Brain microvascular endothelial cell (primary cell): ENCODE measurements around the gene PRKN.

Experiments
- DNase-seq: peaks from one replicate; pipeline ENCODE4 v3.0.0-alpha.2; 2020
- H3K27ac ChIP-seq: fragments of 250-450 bp; sonication (Bioruptor Pico); 2 replicates; pipeline ENCODE4 v1.5.1; 2020; ENCODE audit warnings: mild to moderate bottlenecking, moderate library complexity
- H3K27me3 ChIP-seq: fragments of 250-450 bp; sonication (Bioruptor Pico); replicated peaks from 2 replicates; pipeline ENCODE4 v1.5.1; 2020; ENCODE audit warnings: mild to moderate bottlenecking
- H3K36me3 ChIP-seq: fragments of 250-450 bp; sonication (Bioruptor Pico); replicated peaks from 2 replicates; pipeline ENCODE4 v1.5.1; 2020; ENCODE audit warnings: mild to moderate bottlenecking
- H3K4me3 ChIP-seq: 2 replicates; pipeline ENCODE4 v1.5.1; 2011; ENCODE audit warnings: low read depth, mild to moderate bottlenecking, control low read depth, low read length, moderate library complexity
- in situ Hi-C: cut with HindIII; loops from 2 replicates; pipeline ENCODE4 v1.10.0; 2017; ENCODE audit warnings: low sequenced_read_pairs, low pct_ligation_motif_present
- TF ChIP-seq, protein P1 (sequence below): IDR thresholded peaks from 2 replicates; pipeline ENCODE4 v1.5.1; 2011; ENCODE audit warnings: low read depth, mild to moderate bottlenecking, moderate library complexity, low read length, control low read depth, inconsistent platforms; ENCODE audit errors: missing control alignments

Gene PRKN

DNA sequence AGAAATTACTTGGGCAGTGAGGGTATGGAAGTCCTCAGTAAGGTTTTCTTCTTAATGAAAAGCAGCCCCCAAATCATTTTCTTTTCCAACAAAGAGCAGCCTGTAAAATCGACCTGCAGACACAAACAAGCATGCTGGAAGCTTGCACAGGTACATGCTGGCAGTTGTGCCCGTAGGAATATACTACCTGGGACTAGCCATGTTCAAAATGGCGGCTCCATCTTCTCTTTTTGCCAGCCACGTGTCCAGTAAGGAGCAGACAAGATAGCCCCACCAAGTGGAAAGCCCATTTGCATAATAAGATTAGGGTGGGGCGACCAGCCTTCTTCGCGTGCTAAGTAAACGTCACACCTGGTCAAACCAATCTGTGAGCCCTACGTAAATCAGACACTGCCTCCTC, 1194.3 kb downstream of the PRKN start:
- H3K27me3 ChIP-seq = no peaks in the 10 kb centered on the region
- TF ChIP-seq, protein P1, sequence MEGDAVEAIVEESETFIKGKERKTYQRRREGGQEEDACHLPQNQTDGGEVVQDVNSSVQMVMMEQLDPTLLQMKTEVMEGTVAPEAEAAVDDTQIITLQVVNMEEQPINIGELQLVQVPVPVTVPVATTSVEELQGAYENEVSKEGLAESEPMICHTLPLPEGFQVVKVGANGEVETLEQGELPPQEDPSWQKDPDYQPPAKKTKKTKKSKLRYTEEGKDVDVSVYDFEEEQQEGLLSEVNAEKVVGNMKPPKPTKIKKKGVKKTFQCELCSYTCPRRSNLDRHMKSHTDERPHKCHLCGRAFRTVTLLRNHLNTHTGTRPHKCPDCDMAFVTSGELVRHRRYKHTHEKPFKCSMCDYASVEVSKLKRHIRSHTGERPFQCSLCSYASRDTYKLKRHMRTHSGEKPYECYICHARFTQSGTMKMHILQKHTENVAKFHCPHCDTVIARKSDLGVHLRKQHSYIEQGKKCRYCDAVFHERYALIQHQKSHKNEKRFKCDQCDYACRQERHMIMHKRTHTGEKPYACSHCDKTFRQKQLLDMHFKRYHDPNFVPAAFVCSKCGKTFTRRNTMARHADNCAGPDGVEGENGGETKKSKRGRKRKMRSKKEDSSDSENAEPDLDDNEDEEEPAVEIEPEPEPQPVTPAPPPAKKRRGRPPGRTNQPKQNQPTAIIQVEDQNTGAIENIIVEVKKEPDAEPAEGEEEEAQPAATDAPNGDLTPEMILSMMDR = no peak
- DNase-seq = no peak
- no peaks in the 10 kb centered on the region for H3K36me3 ChIP-seq
- no peak overlapping the region for H3K4me3 ChIP-seq
- no peak overlapping the region for H3K27ac ChIP-seq
- in situ Hi-C loops = no loop called here

DNA sequence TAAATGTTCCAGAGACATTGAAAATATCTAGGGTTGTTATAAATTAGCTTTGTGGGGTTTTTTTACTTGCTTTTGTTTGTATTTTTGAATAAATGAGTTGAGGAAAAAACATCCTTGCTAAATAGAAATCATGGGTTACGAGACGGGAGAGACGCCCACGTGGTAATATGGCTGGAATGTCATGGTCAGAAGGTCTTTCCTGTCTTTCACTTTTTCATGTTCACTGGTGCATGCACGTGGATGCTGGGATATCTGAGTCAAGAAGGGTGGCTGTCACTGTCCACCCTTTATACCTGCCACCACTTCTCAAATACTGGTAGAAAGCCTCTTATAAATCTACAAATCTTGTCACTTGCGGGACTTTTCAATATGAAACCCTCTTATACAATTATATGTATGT, 1195.0 kb downstream of the PRKN start:
- TF ChIP-seq, protein P1 = no peak
- Histone ChIP-seq H3K27ac (no peak overlapping the region), H3K27me3 (no peaks in the 10 kb centered on the region), H3K36me3 (no peaks in the 10 kb centered on the region), H3K4me3 (no peak overlapping the region)
- in situ Hi-C loops = no loop called here
- no peak for DNase-seq

DNA sequence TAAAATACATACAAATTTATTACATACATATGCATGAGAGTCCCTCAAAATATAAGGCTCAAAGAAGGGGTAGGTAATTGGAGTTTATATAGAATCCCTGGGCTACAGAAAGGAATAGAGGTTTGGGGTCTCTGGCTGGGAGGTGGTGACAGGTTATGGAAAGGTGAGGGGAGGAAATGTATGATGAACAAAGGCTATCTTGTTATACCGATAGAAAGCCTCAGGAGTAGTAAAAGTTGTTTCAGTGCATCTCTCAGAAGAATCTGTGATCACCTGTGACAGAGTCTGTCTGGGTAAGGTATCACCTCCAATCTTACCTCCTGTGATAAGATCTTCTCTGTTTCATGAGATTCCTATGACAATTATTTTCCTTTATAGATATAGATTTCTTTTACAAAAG, 1200.8 kb downstream of the PRKN start:
- in situ Hi-C loops = no loop called here
- Histone ChIP-seq H3K27me3 (no peaks in the 10 kb centered on the region), H3K27ac (no peak overlapping the region), H3K36me3 (no peaks in the 10 kb centered on the region), H3K4me3 (no peak overlapping the region)
- TF ChIP-seq, protein P1 = no peak
- DNase-seq = no peak

DNA sequence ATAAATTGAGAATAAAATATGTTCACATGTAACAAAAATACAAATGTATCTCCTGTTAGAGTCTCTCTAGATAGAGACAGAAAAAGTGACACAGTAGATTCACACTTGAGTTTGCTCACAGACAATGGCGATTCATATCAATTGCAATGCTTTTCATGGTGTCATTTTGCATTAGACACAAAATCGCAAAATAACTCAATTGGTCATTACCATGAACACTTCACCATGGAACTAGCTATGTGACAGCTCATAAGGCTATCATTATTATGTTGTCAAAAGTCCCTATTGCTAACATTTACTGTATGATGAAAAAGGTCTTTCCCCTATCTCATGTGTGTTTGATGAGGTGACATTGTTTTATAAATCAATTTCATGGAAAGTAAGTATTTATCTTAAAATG, 1204.2 kb downstream of the PRKN start:
- DNase-seq = no peak
- Histone ChIP-seq H3K27ac (no peak overlapping the region), H3K27me3 (no peaks in the 10 kb centered on the region), H3K4me3 (no peak overlapping the region), H3K36me3 (no peaks in the 10 kb centered on the region)
- in situ Hi-C loops = no loop called here
- TF ChIP-seq, protein P1 = no peak

DNA sequence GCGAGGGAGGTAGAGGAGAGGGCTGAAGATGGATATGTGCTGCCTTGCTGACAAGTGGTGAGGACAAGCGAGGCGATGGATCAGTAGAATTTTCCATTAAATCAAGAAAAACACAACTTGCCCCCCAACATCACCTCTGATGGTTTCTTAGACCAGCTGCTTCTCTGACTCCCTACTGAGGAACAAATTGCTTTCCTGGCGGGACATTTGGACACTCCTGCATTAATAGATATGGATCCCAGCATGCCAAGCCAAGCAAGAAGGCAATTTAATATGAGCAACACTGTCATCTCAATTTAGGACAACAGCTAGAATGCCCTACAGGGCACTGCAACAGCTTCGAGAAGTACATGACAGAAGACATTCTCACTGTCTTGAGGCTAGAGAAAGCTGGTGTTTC, 1205.3 kb downstream of the PRKN start:
- in situ Hi-C loops = no loop called here
- H3K4me3 ChIP-seq = no peak overlapping the region
- no peak overlapping the region for H3K27ac ChIP-seq
- TF ChIP-seq, protein P1 = no peak
- H3K36me3 ChIP-seq = no peaks in the 10 kb centered on the region
- DNase-seq = no peak
- no peaks in the 10 kb centered on the region for H3K27me3 ChIP-seq

DNA sequence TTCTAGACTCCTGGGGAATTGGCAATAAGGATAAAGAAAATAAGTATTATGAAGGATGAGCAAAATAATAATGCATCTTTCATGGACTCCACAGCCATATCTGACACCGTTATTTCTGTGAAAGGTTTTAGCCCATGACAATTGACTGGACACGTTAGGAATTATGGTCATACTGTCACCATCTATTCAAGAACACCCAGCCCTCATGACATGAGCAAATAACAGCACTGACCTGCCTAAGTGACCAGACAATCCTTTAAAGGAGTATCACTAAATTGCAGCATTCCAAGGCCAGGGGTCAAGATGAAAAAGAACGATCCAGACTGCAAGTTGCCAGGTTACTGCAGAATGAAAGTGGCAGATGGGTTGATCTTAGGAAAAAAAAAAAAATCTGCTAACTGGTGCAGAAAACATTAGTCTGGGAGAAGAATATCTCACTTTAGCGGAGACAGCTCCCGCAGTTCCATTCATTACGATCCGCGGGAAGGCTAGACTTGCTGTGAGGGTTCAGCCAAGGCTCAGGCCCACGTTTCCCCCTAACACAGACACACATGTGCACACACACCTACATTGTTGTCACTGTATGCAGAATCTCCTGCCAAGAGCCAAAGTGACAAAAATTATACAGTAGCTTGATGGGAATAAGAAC, 1216.0 kb downstream of the PRKN start:
- DNase-seq = no peak
- Histone ChIP-seq H3K4me3 (no peak overlapping the region), H3K36me3 (no peaks in the 10 kb centered on the region), H3K27me3 (no peaks in the 10 kb centered on the region), H3K27ac (no peak overlapping the region)
- TF ChIP-seq, protein P1 = no peak
- in situ Hi-C loops = no loop called here
